H1 (cell line): ENCODE measurements around the gene DPH1. TPM values are rescaled to one million over a fixed set of nuclear protein-coding genes. Genes with fewer than 3 reads are reported as not detected.
A peak's percentile ranks its signal among the peaks of the same experiment; 100 is the strongest.

Source experiments
- HDAC2 ChIP-seq, 2 experiments: fragments of 300-600 bp in 1 of 2; sonication (generic) in 1 of 2; IDR thresholded peaks; 2 replicates each; pipeline ENCODE4 v1.6.1; 2011 to 2012; ENCODE audit warnings: low read depth in 2 of 2, low read length in 2 of 2, mild to moderate bottlenecking in 2 of 2, moderate library complexity in 2 of 2, borderline replicate concordance in 1 of 2, inconsistent platforms in 1 of 2
- HDAC6 ChIP-seq: IDR thresholded peaks from one replicate; pipeline ENCODE4 v1.7.1; 2012; ENCODE audit warnings: low read depth, mild to moderate bottlenecking, inconsistent platforms, low read length, moderate library complexity
- RAD21 ChIP-seq, 2 experiments: IDR thresholded peaks in 1 of 2; conservative IDR thresholded peaks in 1 of 2; 2 replicates each; pipeline ENCODE4 v1.6.1; 2011; ENCODE audit warnings: low read depth in 2 of 2, low read length in 2 of 2, improper control_type of control experiment in 1 of 2, inconsistent platforms in 1 of 2, mild to moderate bottlenecking in 1 of 2, moderate library complexity in 1 of 2
- SUZ12 ChIP-seq: fragments of 200-600 bp; sonication (generic); IDR thresholded peaks from 2 replicates; pipeline ENCODE4 v1.6.1; 2012; ENCODE audit warnings: mild to moderate bottlenecking, inconsistent platforms, low read length, moderate library complexity, mixed read lengths
- polyA plus RNA-seq, 7 experiments: library from polyadenylated mRNA; depleted of rRNA in 3 of 7; stranded (reverse) in 5 of 7; unstranded in 2 of 7; fragments of >200 nt in 5 of 7; fragments of 200-250 nt in 2 of 7; gene quantifications; 1 replicate in 5 of 7; 2 replicates in 1 of 7; 4 replicates in 1 of 7; pipeline versions ENCODE4 v1.2.1 to v1.2.3, GENCODE V29; 2011 to 2013; ENCODE audit warnings: missing spikeins in 2 of 7, mixed read lengths in 2 of 7
- total RNA-seq: library from RNA; stranded (reverse); fragmentation: NEBNext Ultra II Directional; extraction: Animal tissue kit (Norgen Biotek cat#: 25700); gene quantifications from 2 replicates; pipeline ENCODE4 v1.2.1, GENCODE V29; 2021
- TF ChIP-seq, protein P1 (sequence below): IDR thresholded peaks from 2 replicates; pipeline ENCODE4 v1.6.1; 2012; ENCODE audit warnings: inconsistent platforms
- TF ChIP-seq, protein P2 (sequence below), 3 experiments: IDR thresholded peaks; 1 replicate in 2 of 3; 2 replicates in 1 of 3; pipeline versions ENCODE4 v1.5.1 to v1.6.1; 2011; ENCODE audit warnings: low read length in 3 of 3, mild to moderate bottlenecking in 3 of 3, inconsistent platforms in 2 of 3, low read depth in 1 of 3, moderate library complexity in 1 of 3; ENCODE audit not compliant: insufficient read depth in 1 of 3; ENCODE audit errors: control extremely low read depth in 1 of 3

DPH1 gene
- total and polyA plus RNA-seq, 2 of the 8 experiments (the other 6 are each of a cell fraction or from before 2014, with no cell fraction given), result 24.9 to 30.0 TPM

DNA sequence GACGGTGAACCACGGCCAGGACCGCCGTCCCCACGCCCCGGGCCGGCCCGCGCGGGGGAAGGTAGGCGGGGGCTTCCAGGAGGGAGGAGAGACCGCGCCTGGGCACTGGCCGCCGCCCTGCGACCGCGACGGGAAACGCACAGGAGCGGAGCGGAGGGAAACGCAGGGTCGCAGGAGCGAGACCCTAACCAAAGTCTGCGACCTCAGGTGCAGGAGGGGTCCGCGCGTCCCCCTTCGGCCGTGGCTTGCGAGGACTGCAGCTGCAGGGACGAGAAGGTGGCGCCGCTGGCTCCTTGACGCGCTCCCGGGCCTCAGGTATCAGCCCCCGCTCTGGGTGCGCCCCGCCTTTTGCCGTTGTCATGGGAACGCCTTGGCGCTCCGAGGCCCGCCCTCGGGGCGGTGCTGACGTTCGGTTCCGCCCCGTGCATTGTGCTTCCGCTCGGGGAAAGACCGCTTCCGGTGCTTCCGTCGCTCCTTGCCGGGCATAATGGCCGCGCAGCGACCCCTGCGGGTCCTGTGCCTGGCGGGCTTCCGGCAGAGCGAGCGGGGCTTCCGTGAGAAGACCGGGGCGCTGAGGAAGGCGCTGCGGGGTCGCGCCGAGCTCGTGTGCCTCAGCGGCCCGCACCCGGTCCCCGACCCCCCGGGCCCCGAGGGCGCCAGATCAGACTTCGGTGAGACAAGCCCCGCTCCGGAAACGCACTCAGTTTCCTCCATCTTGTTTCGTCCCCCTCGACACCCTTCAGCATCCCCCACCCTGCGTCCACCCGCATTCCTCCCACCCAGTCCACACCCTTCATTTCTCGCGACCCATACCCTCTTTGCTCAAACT lies 11.8 kb downstream of the DPH1 start, which contains the start of gene OVCA2 (continued):
- peak in 1 of 2 experiments; percentile 34; a peak in 1 of 4 replicates for TF ChIP-seq HDAC2 (IDR thresholded peaks at IDR 0.05; ENCODE audit: borderline replicate concordance in 1 of 2, low read depth in 2 of 2, low read length in 2 of 2)
- TF ChIP-seq HDAC6, result no peak
- TF ChIP-seq, protein P1, sequence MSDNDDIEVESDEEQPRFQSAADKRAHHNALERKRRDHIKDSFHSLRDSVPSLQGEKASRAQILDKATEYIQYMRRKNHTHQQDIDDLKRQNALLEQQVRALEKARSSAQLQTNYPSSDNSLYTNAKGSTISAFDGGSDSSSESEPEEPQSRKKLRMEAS, result no peak
- TF ChIP-seq RAD21 (IDR thresholded peaks at IDR 0.05 in 1 of 2, conservative IDR thresholded peaks at IDR 0.05 in 1 of 2; ENCODE audit: low read depth in 2 of 2, low read length in 2 of 2), result peak; percentile 58 to 75
- 0 out of 2 replicates have a peak, but pooled peaks have one; percentile 25 for TF ChIP-seq SUZ12
- TF ChIP-seq, protein P2, sequence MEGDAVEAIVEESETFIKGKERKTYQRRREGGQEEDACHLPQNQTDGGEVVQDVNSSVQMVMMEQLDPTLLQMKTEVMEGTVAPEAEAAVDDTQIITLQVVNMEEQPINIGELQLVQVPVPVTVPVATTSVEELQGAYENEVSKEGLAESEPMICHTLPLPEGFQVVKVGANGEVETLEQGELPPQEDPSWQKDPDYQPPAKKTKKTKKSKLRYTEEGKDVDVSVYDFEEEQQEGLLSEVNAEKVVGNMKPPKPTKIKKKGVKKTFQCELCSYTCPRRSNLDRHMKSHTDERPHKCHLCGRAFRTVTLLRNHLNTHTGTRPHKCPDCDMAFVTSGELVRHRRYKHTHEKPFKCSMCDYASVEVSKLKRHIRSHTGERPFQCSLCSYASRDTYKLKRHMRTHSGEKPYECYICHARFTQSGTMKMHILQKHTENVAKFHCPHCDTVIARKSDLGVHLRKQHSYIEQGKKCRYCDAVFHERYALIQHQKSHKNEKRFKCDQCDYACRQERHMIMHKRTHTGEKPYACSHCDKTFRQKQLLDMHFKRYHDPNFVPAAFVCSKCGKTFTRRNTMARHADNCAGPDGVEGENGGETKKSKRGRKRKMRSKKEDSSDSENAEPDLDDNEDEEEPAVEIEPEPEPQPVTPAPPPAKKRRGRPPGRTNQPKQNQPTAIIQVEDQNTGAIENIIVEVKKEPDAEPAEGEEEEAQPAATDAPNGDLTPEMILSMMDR (IDR thresholded peaks at IDR 0.05; ENCODE audit: control extremely low read depth in 1 of 3, insufficient read depth in 1 of 3, low read depth in 1 of 3, low read length in 3 of 3), result peak; percentile 54 to 66 (median 54)
